Measurements from ENCODE around the gene HARBI1. TPM values are rescaled to one million over a fixed set of nuclear protein-coding genes. Genes with fewer than 3 reads are reported as not detected.

The HARBI1 gene
- total and polyA plus RNA-seq, 2 donors (not counting 3 experiments of a cell fraction or from before 2014, with no cell fraction given): 2.7 to 4.7 TPM

- Histone ChIP-seq H3K79me2 (ENCODE audit: control insufficient read depth, insufficient read depth, low read length) (peaks cover 16% of the 10 kb centered on the region), H3K4me1 (ENCODE audit: control insufficient read depth, extremely low read depth, insufficient read depth, low read length) (peaks cover 29% of the 10 kb centered on the region), H4K20me1 (replicated peaks; ENCODE audit: control insufficient read depth, extremely low read depth, insufficient read depth, low read length) (no peaks in the 10 kb centered on the region), H3K27me3 (ENCODE audit: control insufficient read depth in 2 of 2, insufficient read depth in 2 of 2, low read length in 2 of 2) (no peaks in the 10 kb centered on the region), H3K9ac (replicated peaks; ENCODE audit: extremely low read depth, insufficient read depth, low read length) (no peak overlapping the region), H3K36me3 (ENCODE audit: control insufficient read depth in 2 of 2, extremely low read depth in 1 of 2, insufficient read depth in 2 of 2, low read length in 2 of 2) (no peaks in the 10 kb centered on the region), H3K9me1 (replicated peaks; ENCODE audit: control insufficient read depth, extremely low read depth, insufficient read depth, low read length) (no peaks in the 10 kb centered on the region), H3K9me3 (replicated peaks; ENCODE audit: control insufficient read depth, insufficient read depth, low read length) (no peaks in the 10 kb centered on the region), H3K4me3 (replicated peaks in 1 of 3; ENCODE audit: insufficient read depth in 1 of 3, low read depth in 1 of 3, low read length in 3 of 3) (no peak overlapping the region), H3K27ac (ENCODE audit: insufficient read depth, low read depth, low read length) (peak overlapping the region; percentile 37), H3K4me2 (ENCODE audit: insufficient read depth, low read length) (no peak overlapping the region), H2AFZ (ENCODE audit: low read depth, low read length) (peak overlapping the region; percentile 25)
- dilution Hi-C loops (cut with MboI; ENCODE audit: extremely low pct_ligation_motif_present, low sequenced_read_pairs): no loop called here
- TF ChIP-seq EZH2 (IDR thresholded peaks at IDR 0.05; ENCODE audit: borderline replicate concordance, low read depth, low read length, severe bottlenecking) (no peak), FOS (IDR thresholded peaks at IDR 0.05; ENCODE audit: borderline replicate concordance, insufficient read depth, low read length) (no peak), CTCF (IDR thresholded peaks at IDR 0.05; ENCODE audit: extremely low read depth in 1 of 2, insufficient read depth in 1 of 2, low read depth in 1 of 2, low read length in 2 of 2) (no peak)
- FAIRE-seq (peak; percentile 31), DNase-seq (ENCODE audit: low read depth, low spot score) (no peak)
- CTCF ChIA-PET: no interaction called here
- POLR2A ChIA-PET: no interaction called here
- BruUV-seq (replicated peaks): no TSS peak
- intact Hi-C loops (cut with micrococcal nuclease): no loop called here
Observed at GRCh38 chr11:46597155-46597554, 19.9 kb downstream of the HARBI1 start.

GRCh38 chr11:46594785-46595184, 22.2 kb downstream of the HARBI1 start:
- DNase-seq (ENCODE audit: low read depth, low spot score) (no peak), FAIRE-seq (no peak)
- ChIA-PET POLR2A (no interaction called here), CTCF (interaction anchor here (0.9 to 1.6 kb wide), 2 partner anchors 14 to 24 kb away, joined by 3 to 8 read pairs; partner anchors contain the start of gene ATG13)
- TF ChIP-seq, protein P1, sequence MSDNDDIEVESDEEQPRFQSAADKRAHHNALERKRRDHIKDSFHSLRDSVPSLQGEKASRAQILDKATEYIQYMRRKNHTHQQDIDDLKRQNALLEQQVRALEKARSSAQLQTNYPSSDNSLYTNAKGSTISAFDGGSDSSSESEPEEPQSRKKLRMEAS (IDR thresholded peaks at IDR 0.05; ENCODE audit: insufficient read depth, insufficient read length): no peak
- TF ChIP-seq EZH2 (IDR thresholded peaks at IDR 0.05; ENCODE audit: borderline replicate concordance, low read depth, low read length, severe bottlenecking) (no peak), POLR2AphosphoS5 (IDR thresholded peaks at IDR 0.05; ENCODE audit: insufficient read depth, low read depth, low read length) (no peak), MYC (IDR thresholded peaks at IDR 0.05; ENCODE audit: low read depth, low read length) (no peak), POLR2A (IDR thresholded peaks at IDR 0.05; ENCODE audit: low read depth, low read length) (no peak), JUN (IDR thresholded peaks at IDR 0.05; ENCODE audit: borderline replicate concordance, insufficient read depth, insufficient read length, low read depth) (no peak), FOS (IDR thresholded peaks at IDR 0.05; ENCODE audit: borderline replicate concordance, insufficient read depth, low read length) (no peak), GATA2 (IDR thresholded peaks at IDR 0.05; ENCODE audit: insufficient read depth, insufficient read length, low read depth, low read length) (no peak), CTCF (IDR thresholded peaks at IDR 0.05; ENCODE audit: extremely low read depth in 1 of 2, insufficient read depth in 1 of 2, low read depth in 1 of 2, low read length in 2 of 2) (no peak)
- Histone ChIP-seq H3K36me3 (ENCODE audit: control insufficient read depth in 2 of 2, extremely low read depth in 1 of 2, insufficient read depth in 2 of 2, low read length in 2 of 2) (no peaks in the 10 kb centered on the region), H2AFZ (ENCODE audit: low read depth, low read length) (peak overlapping the region; percentile 99), H3K9me3 (replicated peaks; ENCODE audit: control insufficient read depth, insufficient read depth, low read length) (no peaks in the 10 kb centered on the region), H3K4me3 (replicated peaks in 1 of 3; ENCODE audit: insufficient read depth in 1 of 3, low read depth in 1 of 3, low read length in 3 of 3) (no peak overlapping the region), H3K9me1 (replicated peaks; ENCODE audit: control insufficient read depth, extremely low read depth, insufficient read depth, low read length) (no peaks in the 10 kb centered on the region), H3K4me2 (ENCODE audit: insufficient read depth, low read length) (peak overlapping the region; percentile 80), H3K9ac (replicated peaks; ENCODE audit: extremely low read depth, insufficient read depth, low read length) (no peak overlapping the region), H3K79me2 (ENCODE audit: control insufficient read depth, insufficient read depth, low read length) (peaks cover 40% of the 10 kb centered on the region), H3K27ac (ENCODE audit: insufficient read depth, low read depth, low read length) (no peak overlapping the region), H3K27me3 (ENCODE audit: control insufficient read depth in 2 of 2, insufficient read depth in 2 of 2, low read length in 2 of 2) (no peaks in the 10 kb centered on the region), H4K20me1 (replicated peaks; ENCODE audit: control insufficient read depth, extremely low read depth, insufficient read depth, low read length) (no peaks in the 10 kb centered on the region), H3K4me1 (ENCODE audit: control insufficient read depth, extremely low read depth, insufficient read depth, low read length) (peaks cover 36% of the 10 kb centered on the region)
- intact Hi-C loops (cut with micrococcal nuclease) (loop anchor here (1.0 kb wide), 1 partner anchor 23 kb away; the partner anchor contains the start of genes ATG13 and HARBI1), dilution Hi-C loops (cut with MboI; ENCODE audit: extremely low pct_ligation_motif_present, low sequenced_read_pairs) (no loop called here)
- no TSS peak for BruUV-seq (replicated peaks)
